Tibial nerve (tissue), 4 donors: ENCODE measurements around the gene ZBED1.

Experiments used
- EP300 ChIP-seq, 2 donors: sonication (generic); formaldehyde crosslinking; IDR thresholded peaks; one replicate each; pipeline ENCODE4 v1.6.1; 2017; ENCODE audit warnings: antibody characterized with exemption in 2 of 2, mild to moderate bottlenecking in 1 of 2
- TF ChIP-seq, protein P1 (sequence below), 5 experiments: fragments of 200-600 bp in 3 of 5; fragments of 450-650 bp in 2 of 5; sonication (generic) in 3 of 5; IDR thresholded peaks; one replicate each; pipeline ENCODE4 v1.5.1; 2016 to 2019; ENCODE audit warnings: antibody characterized with exemption in 5 of 5, mild to moderate bottlenecking in 3 of 5, moderate library complexity in 2 of 5

DNA sequence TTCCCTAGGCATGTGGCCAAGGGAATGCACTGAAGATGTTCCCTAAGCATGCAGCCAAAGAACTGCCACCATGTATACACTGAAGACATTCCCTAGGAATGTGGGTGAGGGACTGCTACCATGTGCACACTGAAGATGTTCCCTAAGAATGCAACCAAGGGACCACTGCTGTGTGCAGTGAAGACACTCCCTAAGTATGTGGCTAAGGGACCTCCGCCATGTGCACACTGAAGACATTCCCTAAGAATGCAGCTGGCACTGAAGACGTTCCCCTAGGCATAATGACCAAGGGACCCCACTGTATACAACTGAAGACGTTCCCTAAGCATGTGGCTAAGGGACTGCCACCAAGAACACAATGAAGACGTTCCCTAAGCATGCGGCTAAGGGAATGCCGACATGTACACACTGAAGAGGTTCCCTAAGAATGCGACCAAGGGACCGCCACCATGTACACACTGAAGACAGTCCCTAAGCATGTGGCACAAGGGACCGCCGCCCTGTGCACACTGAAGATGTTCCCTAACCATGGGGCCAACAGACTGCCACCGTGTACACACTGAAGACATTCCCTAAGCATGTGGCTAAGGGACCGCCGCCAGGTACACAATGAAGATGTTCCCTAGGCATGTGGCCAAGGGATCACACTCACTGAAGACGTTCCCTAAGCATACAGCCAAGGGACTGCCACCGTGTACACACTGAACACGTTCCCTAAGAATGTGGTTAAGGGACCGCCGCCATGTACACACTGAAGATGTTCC lies 25.6 kb downstream of the ZBED1 start:
- TF ChIP-seq, protein P1, sequence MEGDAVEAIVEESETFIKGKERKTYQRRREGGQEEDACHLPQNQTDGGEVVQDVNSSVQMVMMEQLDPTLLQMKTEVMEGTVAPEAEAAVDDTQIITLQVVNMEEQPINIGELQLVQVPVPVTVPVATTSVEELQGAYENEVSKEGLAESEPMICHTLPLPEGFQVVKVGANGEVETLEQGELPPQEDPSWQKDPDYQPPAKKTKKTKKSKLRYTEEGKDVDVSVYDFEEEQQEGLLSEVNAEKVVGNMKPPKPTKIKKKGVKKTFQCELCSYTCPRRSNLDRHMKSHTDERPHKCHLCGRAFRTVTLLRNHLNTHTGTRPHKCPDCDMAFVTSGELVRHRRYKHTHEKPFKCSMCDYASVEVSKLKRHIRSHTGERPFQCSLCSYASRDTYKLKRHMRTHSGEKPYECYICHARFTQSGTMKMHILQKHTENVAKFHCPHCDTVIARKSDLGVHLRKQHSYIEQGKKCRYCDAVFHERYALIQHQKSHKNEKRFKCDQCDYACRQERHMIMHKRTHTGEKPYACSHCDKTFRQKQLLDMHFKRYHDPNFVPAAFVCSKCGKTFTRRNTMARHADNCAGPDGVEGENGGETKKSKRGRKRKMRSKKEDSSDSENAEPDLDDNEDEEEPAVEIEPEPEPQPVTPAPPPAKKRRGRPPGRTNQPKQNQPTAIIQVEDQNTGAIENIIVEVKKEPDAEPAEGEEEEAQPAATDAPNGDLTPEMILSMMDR (IDR thresholded peaks at IDR 0.05): no peak
- no peak for TF ChIP-seq EP300 (IDR thresholded peaks at IDR 0.05)
